GM23338 (cell line): ENCODE measurements around the gene NCBP1. TPM values are rescaled to one million over a fixed set of nuclear protein-coding genes. Genes with fewer than 3 reads are reported as not detected.

Source experiments
- ATAC-seq: fragments of 200-7000 bp; cut with Tn5 transposase; 3 replicates; pipeline ENCODE4 v1.9.1; 2020
- DNase-seq: peaks from one replicate; pipeline ENCODE4 v3.0.0-alpha.2; 2015; ENCODE audit warnings: low spot score
- H2AFZ ChIP-seq: fragments of 200-600 bp; sonication (generic); 2 replicates; pipeline ENCODE4 v1.8.0; 2016; ENCODE audit warnings: antibody characterized with exemption, mild to moderate bottlenecking, moderate library complexity
- H3F3A ChIP-seq: fragments of 200-600 bp; sonication (generic); replicated peaks from 2 replicates; pipeline ENCODE4 v1.8.0; 2017; ENCODE audit warnings: antibody characterized with exemption, mixed run types, low read depth
- H3K27ac ChIP-seq: fragments of 200-600 bp; sonication (generic); 2 replicates; pipeline ENCODE4 v1.6.1; 2016; ENCODE audit warnings: low read depth
- H3K27me3 ChIP-seq: fragments of 200-600 bp; sonication (generic); 2 replicates; pipeline ENCODE4 v1.8.0; 2016; ENCODE audit warnings: mild to moderate bottlenecking, mixed run types, moderate library complexity; ENCODE audit not compliant: insufficient read depth
- H3K36me3 ChIP-seq: fragments of 200-600 bp; sonication (generic); 2 replicates; pipeline ENCODE4 v1.8.0; 2016; ENCODE audit warnings: mild to moderate bottlenecking; ENCODE audit not compliant: insufficient read depth
- H3K4me1 ChIP-seq: fragments of 200-600 bp; sonication (generic); 2 replicates; pipeline ENCODE4 v1.8.0; 2016; ENCODE audit warnings: mild to moderate bottlenecking, moderate library complexity; ENCODE audit not compliant: insufficient read depth
- H3K4me2 ChIP-seq: fragments of 200-600 bp; sonication (generic); 2 replicates; pipeline ENCODE4 v1.7.1; 2017; ENCODE audit warnings: mixed run types
- H3K4me3 ChIP-seq: fragments of 200-600 bp; sonication (generic); 2 replicates; pipeline ENCODE4 v1.6.1; 2016; ENCODE audit warnings: mixed run types
- H3K79me2 ChIP-seq: fragments of 200-600 bp; sonication (generic); replicated peaks from 2 replicates; pipeline ENCODE4 v1.8.0; 2017; ENCODE audit warnings: mild to moderate bottlenecking; ENCODE audit not compliant: insufficient read depth
- H3K9me2 ChIP-seq: fragments of 200-600 bp; sonication (generic); 2 replicates; pipeline ENCODE4 v1.8.0; 2017; ENCODE audit not compliant: insufficient read depth
- H4K20me1 ChIP-seq: fragments of 200-600 bp; sonication (generic); replicated peaks from 2 replicates; pipeline ENCODE4 v1.8.0; 2017; ENCODE audit warnings: mild to moderate bottlenecking; ENCODE audit not compliant: insufficient read depth
- H3K27ac Mint-ChIP-seq: 2 replicates; pipeline ENCODE4 v1.8.0; 2020; ENCODE audit warnings: inconsistent platforms, mild to moderate bottlenecking, moderate library complexity, mixed read lengths
- H3K27me3 Mint-ChIP-seq: 3 replicates; pipeline ENCODE4 v1.8.0; 2022; ENCODE audit warnings: low read depth, mild to moderate bottlenecking, moderate library complexity, mixed read lengths, inconsistent platforms; ENCODE audit not compliant: insufficient read depth, poor library complexity
- H3K36me3 Mint-ChIP-seq: 3 replicates; pipeline ENCODE4 v1.8.0; 2021; ENCODE audit warnings: low read depth, mild to moderate bottlenecking, inconsistent platforms, moderate library complexity, mixed read lengths
- H3K4me1 Mint-ChIP-seq: 3 replicates; pipeline ENCODE4 v1.8.0; 2020; ENCODE audit warnings: mild to moderate bottlenecking, inconsistent platforms, mixed read lengths
- H3K4me3 Mint-ChIP-seq: 3 replicates; pipeline ENCODE4 v1.8.0; 2021; ENCODE audit warnings: moderate library complexity, mild to moderate bottlenecking, inconsistent platforms, mixed read lengths
- H3K9me3 Mint-ChIP-seq: 3 replicates; pipeline ENCODE4 v1.8.0; 2020; ENCODE audit warnings: moderate library complexity, mild to moderate bottlenecking, inconsistent platforms, mixed read lengths
- CREB1 ChIP-seq: fragments of 250-450 bp; sonication (Bioruptor Pico); IDR thresholded peaks from 2 replicates; pipeline ENCODE4 v1.5.0; 2020; ENCODE audit warnings: low read depth, mild to moderate bottlenecking, moderate library complexity
- CTCF ChIP-seq, 2 experiments: fragments of 200-600 bp in 1 of 2; sonication (generic) in 1 of 2; conservative IDR thresholded peaks; 2 replicates each; pipeline versions ENCODE4 v1.5.1 to v1.6.1; 2016 to 2017; ENCODE audit warnings: antibody characterized with exemption in 2 of 2, low read depth in 2 of 2, mild to moderate bottlenecking in 2 of 2, moderate library complexity in 1 of 2
- POLR2AphosphoS5 ChIP-seq: IDR thresholded peaks from 2 replicates; pipeline ENCODE4 v1.6.1; 2016; ENCODE audit warnings: antibody characterized with exemption, low read depth
- STAT1 ChIP-seq: IDR thresholded peaks from one replicate; pipeline ENCODE4 v1.6.1; 2016; ENCODE audit warnings: antibody characterized with exemption; ENCODE audit not compliant: unreplicated experiment
- ZNF114 ChIP-seq: fragments of 250-450 bp; sonication (Bioruptor Pico); IDR thresholded peaks from 2 replicates; pipeline ENCODE4 v1.5.0; 2020; ENCODE audit warnings: mild to moderate bottlenecking, moderate library complexity
- ZNF462 ChIP-seq: fragments of 250-450 bp; sonication (Bioruptor Pico); IDR thresholded peaks from 2 replicates; pipeline ENCODE4 v1.5.0; 2020; ENCODE audit warnings: mild to moderate bottlenecking, moderate library complexity
- polyA plus RNA-seq: library from polyadenylated mRNA; unstranded; fragments of >200 nt; fragmentation: Nextera tagmentation; extraction: Ambion mirVana; gene quantifications from 2 replicates; pipeline ENCODE4 v1.2.1, GENCODE V29; 2016
- total RNA-seq: library from RNA; depleted of rRNA; stranded (reverse); fragments of >200 nt; shearing (Covaris generic); gene quantifications from 2 replicates; pipeline ENCODE4 v1.2.3, GENCODE V29; 2014
- TF ChIP-seq, protein P1 (sequence below): IDR thresholded peaks from 2 replicates; pipeline ENCODE4 v1.6.1; 2016; ENCODE audit warnings: antibody characterized with exemption

The NCBP1 gene
- total and polyA plus RNA-seq, 2 experiments from 2014 or later: 43.9 to 60.2 TPM

DNA sequence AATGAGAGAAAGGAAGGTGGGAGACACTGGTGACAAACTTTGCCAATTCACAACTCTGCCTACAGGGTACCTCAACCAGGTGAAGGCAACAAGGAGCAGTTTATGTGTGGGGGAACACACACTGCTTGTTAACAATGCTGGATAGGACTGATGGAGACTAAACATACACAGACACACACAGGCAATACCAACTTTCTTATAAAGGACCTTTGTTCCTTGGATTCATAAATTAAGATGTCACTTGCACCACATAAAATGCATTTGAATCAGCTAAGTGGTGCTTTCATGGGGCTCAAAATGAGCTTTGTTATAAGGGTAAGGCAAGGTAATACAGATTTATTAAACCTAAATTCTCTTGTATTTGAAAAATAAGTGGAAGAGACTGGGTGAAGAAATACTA is 4.5 kb upstream of the NCBP1 start (continued):
- TF ChIP-seq CTCF (conservative IDR thresholded peaks at IDR 0.05; ENCODE audit: low read depth in 2 of 2) (no peak; a peak in 1 of 4 replicates), ZNF114 (CRISPR knock-in tag) (no peak), ZNF462 (CRISPR knock-in tag) (no peak), POLR2AphosphoS5 (no peak), CREB1 (CRISPR knock-in tag) (no peak), STAT1 (no peak)

- peaks cover 19% of the 10 kb centered on the region for H3K4me1 ChIP-seq
- H3K27ac Mint-ChIP-seq: no peak overlapping the region
- no peak for ATAC-seq
- peaks cover 4% of the 10 kb centered on the region; the same call in 2 of the 3 replicates for H3K36me3 Mint-ChIP-seq
- no peak overlapping the region for H3K4me3 Mint-ChIP-seq
- H3K9me3 Mint-ChIP-seq: no peaks in the 10 kb centered on the region
- H3K4me3 ChIP-seq: no peak overlapping the region
- no peaks in the 10 kb centered on the region for H3K27me3 ChIP-seq
- H3K27ac ChIP-seq: no peak overlapping the region
- H3F3A ChIP-seq: peaks cover 3% of the 10 kb centered on the region; the same call in 1 of the 2 replicates
- no peak overlapping the region for H2AFZ ChIP-seq
- peaks cover 31% of the 10 kb centered on the region for H3K4me1 Mint-ChIP-seq
- no peak for DNase-seq
- no peaks in the 10 kb centered on the region for H3K9me2 ChIP-seq
- H3K4me2 ChIP-seq: no peak overlapping the region
- peaks cover 23% of the 10 kb centered on the region for H4K20me1 ChIP-seq
- H3K27me3 Mint-ChIP-seq: peaks cover 7% of the 10 kb centered on the region
- peaks cover 72% of the 10 kb centered on the region for H3K79me2 ChIP-seq
- 0 out of 2 replicates have a peak, but pooled peaks cover 6% of the 10 kb centered on the region for H3K36me3 ChIP-seq
- TF ChIP-seq ZNF462 (CRISPR knock-in tag): no peak
- TF ChIP-seq, protein P1, sequence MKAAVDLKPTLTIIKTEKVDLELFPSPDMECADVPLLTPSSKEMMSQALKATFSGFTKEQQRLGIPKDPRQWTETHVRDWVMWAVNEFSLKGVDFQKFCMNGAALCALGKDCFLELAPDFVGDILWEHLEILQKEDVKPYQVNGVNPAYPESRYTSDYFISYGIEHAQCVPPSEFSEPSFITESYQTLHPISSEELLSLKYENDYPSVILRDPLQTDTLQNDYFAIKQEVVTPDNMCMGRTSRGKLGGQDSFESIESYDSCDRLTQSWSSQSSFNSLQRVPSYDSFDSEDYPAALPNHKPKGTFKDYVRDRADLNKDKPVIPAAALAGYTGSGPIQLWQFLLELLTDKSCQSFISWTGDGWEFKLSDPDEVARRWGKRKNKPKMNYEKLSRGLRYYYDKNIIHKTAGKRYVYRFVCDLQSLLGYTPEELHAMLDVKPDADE: no peak
Measured at GRCh38 chr9:97630591-97630990, 3.0 kb upstream of the NCBP1 start.
